Uterus (tissue), 4 donors: ENCODE measurements around the gene BCKDK. TPM values are rescaled to one million over a fixed set of nuclear protein-coding genes. Genes with fewer than 3 reads are reported as not detected.

Experiments
- DNase-seq, 2 donors: peaks; one replicate each; pipeline ENCODE4 v3.0.0-alpha.2; 2019 to 2020
- H3K27ac ChIP-seq, 2 donors: fragments of 200-600 bp; sonication (generic); 1 replicate in 1 of 2; 2 replicates in 1 of 2; pipeline ENCODE4 v1.5.1; 2016 to 2018
- H3K27me3 ChIP-seq, 2 donors: fragments of 200-600 bp; sonication (generic); one replicate each; pipeline ENCODE4 v1.5.1; 2018 to 2019; ENCODE audit warnings: control low read depth in 1 of 2
- H3K36me3 ChIP-seq, 2 donors: fragments of 200-600 bp; sonication (generic); one replicate each; pipeline ENCODE4 v1.5.1; 2019; ENCODE audit warnings: control low read depth in 1 of 2
- H3K4me1 ChIP-seq, 2 donors: fragments of 200-600 bp; sonication (generic); one replicate each; pipeline ENCODE4 v1.5.1; 2018 to 2019; ENCODE audit warnings: control low read depth in 1 of 2
- H3K4me3 ChIP-seq, 2 donors: fragments of 200-600 bp; sonication (generic); 1 replicate in 1 of 2; 2 replicates in 1 of 2; pipeline ENCODE4 v1.5.1; 2018 to 2019; ENCODE audit warnings: mild to moderate bottlenecking in 1 of 2
- H3K9me3 ChIP-seq, 2 donors: fragments of 200-600 bp; sonication (generic); one replicate each; pipeline ENCODE4 v1.5.1; 2019; ENCODE audit warnings: control low read depth in 1 of 2
- POLR2A ChIP-seq, 2 donors: fragments of 450-650 bp; IDR thresholded peaks; one replicate each; pipeline ENCODE4 v1.6.1; 2016; ENCODE audit warnings: antibody characterized with exemption in 2 of 2, mild to moderate bottlenecking in 1 of 2, moderate library complexity in 1 of 2
- intact Hi-C: fragments of 100-400 bp; cut with DNase I; formaldehyde crosslinking; loops from one replicate; pipeline ENCODE4 v1.15.1; 2023; ENCODE audit warnings: low total_unique reads
- total RNA-seq, 4 donors: library from RNA; depleted of rRNA in 3 of 4; stranded (reverse); fragments of >200 nt in 3 of 4; gene quantifications; one replicate each; pipeline versions ENCODE4 v1.1.0 to v1.2.4, GENCODE V29; 2014 to 2023
- TF ChIP-seq, protein P1 (sequence below), 4 experiments: fragments of 200-600 bp in 2 of 4; fragments of 450-650 bp in 2 of 4; sonication (generic) in 2 of 4; IDR thresholded peaks; one replicate each; pipeline ENCODE4 v1.5.1; 2016 to 2019; ENCODE audit warnings: antibody characterized with exemption in 4 of 4, mild to moderate bottlenecking in 2 of 4, moderate library complexity in 1 of 4
- donor health status: DM: yes; HTN: yes; CAD: no.

The BCKDK gene
- total RNA-seq, 4 donors from 2014 or later, result 15.3 to 32.1 (median 21.9) TPM

DNA sequence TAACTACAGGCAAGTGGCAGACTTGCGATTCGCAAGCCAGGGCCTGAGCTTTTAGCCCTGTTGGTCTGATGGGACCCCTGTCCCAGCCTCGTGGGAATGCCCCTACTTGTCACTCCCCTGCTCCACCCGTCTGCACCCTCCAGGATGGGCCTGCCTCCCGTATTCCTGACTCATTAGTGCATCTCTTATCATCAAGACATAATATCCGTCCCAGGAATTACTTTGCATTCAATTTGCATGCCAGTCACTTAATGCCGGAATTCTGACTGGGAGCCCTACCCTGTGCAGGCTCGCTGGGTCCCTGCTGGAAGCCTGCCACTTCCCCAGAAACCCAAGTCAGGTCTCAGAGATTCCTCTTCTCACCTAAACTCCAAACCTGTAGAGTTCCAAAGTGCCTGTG, 22.8 kb upstream of the BCKDK start:
- H3K9me3 ChIP-seq, result no peaks in the 10 kb centered on the region
- no peaks in the 10 kb centered on the region for H3K4me1 ChIP-seq
- TF ChIP-seq, protein P1, sequence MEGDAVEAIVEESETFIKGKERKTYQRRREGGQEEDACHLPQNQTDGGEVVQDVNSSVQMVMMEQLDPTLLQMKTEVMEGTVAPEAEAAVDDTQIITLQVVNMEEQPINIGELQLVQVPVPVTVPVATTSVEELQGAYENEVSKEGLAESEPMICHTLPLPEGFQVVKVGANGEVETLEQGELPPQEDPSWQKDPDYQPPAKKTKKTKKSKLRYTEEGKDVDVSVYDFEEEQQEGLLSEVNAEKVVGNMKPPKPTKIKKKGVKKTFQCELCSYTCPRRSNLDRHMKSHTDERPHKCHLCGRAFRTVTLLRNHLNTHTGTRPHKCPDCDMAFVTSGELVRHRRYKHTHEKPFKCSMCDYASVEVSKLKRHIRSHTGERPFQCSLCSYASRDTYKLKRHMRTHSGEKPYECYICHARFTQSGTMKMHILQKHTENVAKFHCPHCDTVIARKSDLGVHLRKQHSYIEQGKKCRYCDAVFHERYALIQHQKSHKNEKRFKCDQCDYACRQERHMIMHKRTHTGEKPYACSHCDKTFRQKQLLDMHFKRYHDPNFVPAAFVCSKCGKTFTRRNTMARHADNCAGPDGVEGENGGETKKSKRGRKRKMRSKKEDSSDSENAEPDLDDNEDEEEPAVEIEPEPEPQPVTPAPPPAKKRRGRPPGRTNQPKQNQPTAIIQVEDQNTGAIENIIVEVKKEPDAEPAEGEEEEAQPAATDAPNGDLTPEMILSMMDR (IDR thresholded peaks at IDR 0.05), result no peak
- TF ChIP-seq POLR2A (IDR thresholded peaks at IDR 0.05), result no peak
- H3K27ac ChIP-seq, result no peak overlapping the region
- no peaks in the 10 kb centered on the region for H3K27me3 ChIP-seq
- no peak for DNase-seq
- H3K36me3 ChIP-seq, result no peaks in the 10 kb centered on the region
- intact Hi-C loops, result no loop called here
- H3K4me3 ChIP-seq, result no peak overlapping the region

- H3K4me1 ChIP-seq, result no peaks in the 10 kb centered on the region
- no peaks in the 10 kb centered on the region for H3K9me3 ChIP-seq
- H3K4me3 ChIP-seq, result no peak overlapping the region
- no peaks in the 10 kb centered on the region for H3K27me3 ChIP-seq
- TF ChIP-seq, protein P1 (IDR thresholded peaks at IDR 0.05), result no peak
- TF ChIP-seq POLR2A (IDR thresholded peaks at IDR 0.05), result no peak
- intact Hi-C loops, result no loop called here
- H3K36me3 ChIP-seq, result no peaks in the 10 kb centered on the region
- no peak for DNase-seq
- H3K27ac ChIP-seq, result no peak overlapping the region
These were observed 22.1 kb upstream of the BCKDK start for GRCh38 chr16:31085873-31086628.

DNA sequence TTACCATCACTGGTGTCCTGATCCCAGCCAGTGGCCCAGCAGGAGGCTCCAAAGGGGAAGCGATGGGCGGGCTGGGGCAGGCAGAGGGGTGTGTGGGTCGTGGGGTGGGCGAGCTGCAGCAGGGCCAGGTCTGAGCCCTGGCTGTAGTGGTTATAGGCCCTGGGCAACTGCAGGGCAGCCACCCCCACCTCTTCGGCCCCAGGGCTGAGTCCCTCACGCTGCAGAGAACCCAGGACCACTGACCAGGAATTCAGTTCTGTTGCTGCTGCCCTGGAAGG, 21.6 kb upstream of the BCKDK start:
- intact Hi-C loops, result no loop called here
- Histone ChIP-seq H3K9me3 (no peaks in the 10 kb centered on the region), H3K4me3 (no peak overlapping the region), H3K36me3 (no peaks in the 10 kb centered on the region), H3K27ac (no peak overlapping the region), H3K4me1 (no peaks in the 10 kb centered on the region), H3K27me3 (no peaks in the 10 kb centered on the region)
- TF ChIP-seq POLR2A (IDR thresholded peaks at IDR 0.05), result no peak
- TF ChIP-seq, protein P1 (IDR thresholded peaks at IDR 0.05), result no peak
- no peak for DNase-seq

GRCh38 chr16:31087481-31087880, 20.7 kb upstream of the BCKDK start:
- TF ChIP-seq, protein P1 (IDR thresholded peaks at IDR 0.05), result no peak
- no peak for TF ChIP-seq POLR2A (IDR thresholded peaks at IDR 0.05)
- H3K9me3 ChIP-seq, result no peaks in the 10 kb centered on the region
- no peak overlapping the region for H3K4me3 ChIP-seq
- H3K36me3 ChIP-seq, result no peaks in the 10 kb centered on the region
- no peak for DNase-seq
- H3K27ac ChIP-seq, result no peak overlapping the region
- intact Hi-C loops, result no loop called here
- no peaks in the 10 kb centered on the region for H3K27me3 ChIP-seq
- H3K4me1 ChIP-seq, result no peaks in the 10 kb centered on the region

DNA sequence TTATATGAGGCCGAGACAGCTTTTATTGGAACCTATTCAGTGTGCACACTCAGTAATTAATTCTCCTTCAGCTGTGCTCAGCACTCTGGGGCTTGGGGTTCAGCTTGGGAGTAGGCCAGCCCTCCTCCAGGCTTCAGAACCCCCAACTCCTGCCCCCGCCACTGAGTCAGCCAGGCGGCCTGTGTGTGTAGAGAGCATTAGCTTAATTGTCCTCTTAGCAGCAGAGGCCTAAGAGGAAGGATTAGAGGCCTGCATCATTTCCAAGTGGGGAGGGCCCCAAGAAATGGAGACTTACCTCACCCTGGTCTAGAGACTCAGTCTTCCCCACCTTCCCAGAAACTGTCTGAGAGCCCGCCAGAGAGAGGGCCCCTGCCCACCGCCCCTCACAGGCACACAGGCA, 20.2 kb upstream of the BCKDK start:
- DNase-seq, result no peak
- intact Hi-C loops, result no loop called here

More for the DNA sequence above, 20.2 kb upstream of the BCKDK start:
- Histone ChIP-seq H3K4me3 (no peak overlapping the region), H3K27me3 (no peaks in the 10 kb centered on the region), H3K27ac (no peak overlapping the region), H3K4me1 (no peaks in the 10 kb centered on the region), H3K36me3 (no peaks in the 10 kb centered on the region), H3K9me3 (no peaks in the 10 kb centered on the region)
- TF ChIP-seq POLR2A (IDR thresholded peaks at IDR 0.05), result no peak
- TF ChIP-seq, protein P1 (IDR thresholded peaks at IDR 0.05), result no peak
